Bronchial epithelial cell (primary cell): ENCODE data around the gene KLK15. TPM values are rescaled to one million over a fixed set of nuclear protein-coding genes. Genes with fewer than 3 reads are reported as not detected.

Experiments
- DNase-seq: peaks from one replicate; pipeline ENCODE4 v3.0.0-alpha.2; 2010; ENCODE audit warnings: low read depth
- FAIRE-seq: peaks from 2 replicates; lab custom pipeline; 2011; peaks lifted over from hg19 to GRCh38; lab: Jason Lieb, UNC
- H3K27me3 ChIP-seq: 2 replicates; pipeline ENCODE4 v1.5.1; 2011; ENCODE audit warnings: low read length; ENCODE audit not compliant: control insufficient read depth, insufficient read depth
- H3K36me3 ChIP-seq: 2 replicates; pipeline ENCODE4 v1.5.1; 2011; ENCODE audit warnings: low read length; ENCODE audit not compliant: control insufficient read depth, insufficient read depth
- H3K4me3 ChIP-seq: 2 replicates; pipeline ENCODE4 v1.5.1; 2011; ENCODE audit warnings: mild to moderate bottlenecking, low read depth, low read length, control low read depth
- total RNA-seq: library from RNA; depleted of rRNA; stranded (reverse); fragments of >200 nt; gene quantifications from 2 replicates; pipeline ENCODE4 v1.2.1, GENCODE V29; 2014
- TF ChIP-seq, protein P1 (sequence below): IDR thresholded peaks from 2 replicates; pipeline ENCODE4 v1.5.1; 2011; ENCODE audit warnings: mild to moderate bottlenecking, moderate library complexity, low read length, control low read depth, inconsistent platforms; ENCODE audit not compliant: insufficient read depth, severe bottlenecking

The KLK15 gene
- total RNA-seq, 1 donor from 2014 or later: not detected

DNA sequence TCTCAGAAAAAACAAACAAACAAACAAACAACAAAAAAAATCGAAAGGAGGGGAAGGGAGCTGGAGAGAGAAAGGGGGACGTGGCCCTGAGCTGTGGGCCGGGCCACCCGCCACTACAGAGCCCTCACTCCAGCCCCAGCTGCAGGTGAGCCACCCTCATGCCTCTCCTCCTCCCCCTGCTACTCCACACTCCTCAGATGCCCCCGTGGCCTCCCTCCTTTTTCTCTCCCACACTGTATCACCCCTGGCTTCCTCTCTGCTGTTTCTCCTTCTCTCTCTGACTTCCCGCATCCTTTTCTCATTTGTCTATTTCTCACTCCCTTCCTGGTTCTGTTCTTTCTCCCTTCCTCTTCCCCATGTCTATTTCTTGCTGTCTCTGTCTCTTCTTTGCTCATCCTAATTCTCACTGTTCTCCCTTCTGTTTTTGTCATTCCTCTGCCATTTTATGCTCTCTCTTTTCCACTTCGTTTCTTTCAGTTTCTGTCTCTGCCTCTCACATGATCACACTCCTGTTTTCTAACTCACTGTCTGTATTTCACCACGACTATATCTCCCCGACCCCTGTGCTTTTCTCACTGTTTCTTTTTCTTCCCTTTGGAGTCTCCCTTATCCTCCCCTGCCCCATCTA is 42.5 kb upstream of the KLK15 start:
- Histone ChIP-seq H3K36me3 (no peaks in the 10 kb centered on the region), H3K27me3 (no peaks in the 10 kb centered on the region), H3K4me3 (no peak overlapping the region)
- TF ChIP-seq, protein P1, sequence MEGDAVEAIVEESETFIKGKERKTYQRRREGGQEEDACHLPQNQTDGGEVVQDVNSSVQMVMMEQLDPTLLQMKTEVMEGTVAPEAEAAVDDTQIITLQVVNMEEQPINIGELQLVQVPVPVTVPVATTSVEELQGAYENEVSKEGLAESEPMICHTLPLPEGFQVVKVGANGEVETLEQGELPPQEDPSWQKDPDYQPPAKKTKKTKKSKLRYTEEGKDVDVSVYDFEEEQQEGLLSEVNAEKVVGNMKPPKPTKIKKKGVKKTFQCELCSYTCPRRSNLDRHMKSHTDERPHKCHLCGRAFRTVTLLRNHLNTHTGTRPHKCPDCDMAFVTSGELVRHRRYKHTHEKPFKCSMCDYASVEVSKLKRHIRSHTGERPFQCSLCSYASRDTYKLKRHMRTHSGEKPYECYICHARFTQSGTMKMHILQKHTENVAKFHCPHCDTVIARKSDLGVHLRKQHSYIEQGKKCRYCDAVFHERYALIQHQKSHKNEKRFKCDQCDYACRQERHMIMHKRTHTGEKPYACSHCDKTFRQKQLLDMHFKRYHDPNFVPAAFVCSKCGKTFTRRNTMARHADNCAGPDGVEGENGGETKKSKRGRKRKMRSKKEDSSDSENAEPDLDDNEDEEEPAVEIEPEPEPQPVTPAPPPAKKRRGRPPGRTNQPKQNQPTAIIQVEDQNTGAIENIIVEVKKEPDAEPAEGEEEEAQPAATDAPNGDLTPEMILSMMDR: no peak
- DNase-seq (no peak), FAIRE-seq (no peak)

DNA sequence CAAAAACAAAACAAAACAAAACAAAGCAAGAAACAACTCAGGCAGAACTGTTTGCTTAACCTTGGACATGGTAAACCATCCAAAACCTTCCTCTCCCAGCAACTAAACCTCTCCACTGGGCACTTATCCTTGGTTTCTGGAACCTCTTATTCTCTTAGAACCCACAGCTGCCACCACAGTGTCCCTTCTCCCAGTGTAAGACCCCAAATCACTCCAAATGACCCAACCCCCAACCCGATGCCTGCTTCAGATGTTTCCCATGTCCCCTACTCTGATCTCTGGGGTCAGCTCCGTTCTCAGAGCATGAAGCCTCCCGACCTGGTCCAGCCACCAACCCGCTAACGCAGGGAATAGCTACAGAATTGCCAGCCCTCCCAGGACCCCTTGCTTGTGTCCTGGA is 40.8 kb upstream of the KLK15 start:
- Histone ChIP-seq H3K27me3 (no peaks in the 10 kb centered on the region), H3K4me3 (no peak overlapping the region), H3K36me3 (no peaks in the 10 kb centered on the region)
- TF ChIP-seq, protein P1: no peak
- DNase-seq (no peak), FAIRE-seq (no peak)

DNA sequence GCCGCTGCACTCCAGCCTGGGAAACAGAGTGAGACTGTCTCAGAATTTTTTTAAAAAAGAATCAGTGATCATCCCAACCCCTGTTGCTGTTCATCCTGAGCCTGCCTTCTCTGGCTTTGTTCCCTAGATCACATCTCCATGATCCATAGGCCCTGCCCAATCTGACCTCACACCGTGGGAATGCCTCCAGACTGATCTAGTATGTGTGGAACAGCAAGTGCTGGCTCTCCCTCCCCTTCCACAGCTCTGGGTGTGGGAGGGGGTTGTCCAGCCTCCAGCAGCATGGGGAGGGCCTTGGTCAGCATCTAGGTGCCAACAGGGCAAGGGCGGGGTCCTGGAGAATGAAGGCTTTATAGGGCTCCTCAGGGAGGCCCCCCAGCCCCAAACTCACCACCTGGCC is 39.7 kb upstream of the KLK15 start, which contains the start of gene KLK2:
Gene KLK2, plus strand, starts transcription at position 384 of the 400 bp plus-strand sequence. CDS start 35 bp downstream, outside the sequence.
- no peaks in the 10 kb centered on the region for H3K27me3 ChIP-seq
- H3K4me3 ChIP-seq: no peak within 1 kb of the TSS
- no peaks in the 10 kb centered on the region for H3K36me3 ChIP-seq
- TF ChIP-seq, protein P1: no peak
- no peak for DNase-seq
- no peak for FAIRE-seq

DNA sequence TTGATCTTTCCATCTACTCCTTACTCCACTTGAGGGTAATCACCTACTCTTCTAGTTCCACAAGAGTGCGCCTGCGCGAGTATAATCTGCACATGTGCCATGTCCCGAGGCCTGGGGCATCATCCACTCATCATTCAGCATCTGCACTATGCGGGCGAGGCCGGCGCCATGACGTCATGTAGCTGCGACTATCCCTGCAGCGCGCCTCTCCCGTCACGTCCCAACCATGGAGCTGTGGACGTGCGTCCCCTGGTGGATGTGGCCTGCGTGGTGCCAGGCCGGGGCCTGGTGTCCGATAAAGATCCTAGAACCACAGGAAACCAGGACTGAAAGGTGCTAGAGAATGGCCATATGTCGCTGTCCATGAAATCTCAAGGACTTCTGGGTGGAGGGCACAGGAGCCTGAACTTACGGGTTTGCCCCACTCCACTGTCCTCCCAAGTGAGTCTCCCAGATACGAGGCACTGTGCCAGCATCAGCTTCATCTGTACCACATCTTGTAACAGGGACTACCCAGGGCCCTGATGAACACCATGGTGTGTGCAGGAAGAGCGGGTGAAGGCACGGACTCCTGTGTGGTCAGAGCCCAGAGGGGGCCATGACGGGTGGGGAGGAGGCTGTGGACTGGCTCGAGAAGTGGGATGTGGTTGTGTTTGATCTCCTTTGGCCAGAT is 37.2 kb upstream of the KLK15 start:
- Histone ChIP-seq H3K27me3 (no peaks in the 10 kb centered on the region), H3K36me3 (no peaks in the 10 kb centered on the region), H3K4me3 (no peak overlapping the region)
- DNase-seq (no peak), FAIRE-seq (no peak)
- TF ChIP-seq, protein P1: no peak

DNA sequence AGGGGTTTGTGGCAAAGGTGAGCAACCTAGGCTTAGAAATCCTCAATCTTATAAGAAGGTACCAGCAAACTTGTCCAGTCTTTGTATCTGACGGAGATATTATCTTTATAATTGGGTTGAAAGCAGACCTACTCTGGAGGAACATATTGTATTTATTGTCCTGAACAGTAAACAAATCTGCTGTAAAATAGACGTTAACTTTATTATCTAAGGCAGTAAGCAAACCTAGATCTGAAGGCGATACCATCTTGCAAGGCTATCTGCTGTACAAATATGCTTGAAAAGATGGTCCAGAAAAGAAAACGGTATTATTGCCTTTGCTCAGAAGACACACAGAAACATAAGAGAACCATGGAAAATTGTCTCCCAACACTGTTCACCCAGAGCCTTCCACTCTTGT is 36.1 kb upstream of the KLK15 start:
- Histone ChIP-seq H3K4me3 (no peak overlapping the region), H3K27me3 (no peaks in the 10 kb centered on the region), H3K36me3 (no peaks in the 10 kb centered on the region)
- FAIRE-seq (no peak), DNase-seq (no peak)
- TF ChIP-seq, protein P1: no peak
